ENCODE data around the gene PPM1F. TPM values are rescaled to one million over a fixed set of nuclear protein-coding genes. Genes with fewer than 3 reads are reported as not detected.

The PPM1F gene, protein sequence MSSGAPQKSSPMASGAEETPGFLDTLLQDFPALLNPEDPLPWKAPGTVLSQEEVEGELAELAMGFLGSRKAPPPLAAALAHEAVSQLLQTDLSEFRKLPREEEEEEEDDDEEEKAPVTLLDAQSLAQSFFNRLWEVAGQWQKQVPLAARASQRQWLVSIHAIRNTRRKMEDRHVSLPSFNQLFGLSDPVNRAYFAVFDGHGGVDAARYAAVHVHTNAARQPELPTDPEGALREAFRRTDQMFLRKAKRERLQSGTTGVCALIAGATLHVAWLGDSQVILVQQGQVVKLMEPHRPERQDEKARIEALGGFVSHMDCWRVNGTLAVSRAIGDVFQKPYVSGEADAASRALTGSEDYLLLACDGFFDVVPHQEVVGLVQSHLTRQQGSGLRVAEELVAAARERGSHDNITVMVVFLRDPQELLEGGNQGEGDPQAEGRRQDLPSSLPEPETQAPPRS
- total RNA-seq (2014; rRNA removed; shearing (Covaris generic)): 75.2 and 84.4 TPM in 2 replicates
- 51.7 and 54.0 TPM in 2 replicates for polyA plus RNA-seq (2015; cell fraction: cytosol; rRNA removed)
- polyA plus RNA-seq (2015; cell fraction: nucleus; rRNA removed): 66.6 and 73.5 TPM in 2 replicates

GRCh38 chr22:21952586-21953571 lies at the start of gene PPM1F:
PPM1F (minus strand) TSS chr22:21952848; CDS start chr22:21946048, 6,800 bp downstream.
- peak; percentile 61 for DNase-seq (ENCODE audit: low read depth)

GRCh38 chr22:22001664-22002525 lies 49.2 kb upstream of the PPM1F start:
- no peak for DNase-seq (ENCODE audit: low read depth)

DNA sequence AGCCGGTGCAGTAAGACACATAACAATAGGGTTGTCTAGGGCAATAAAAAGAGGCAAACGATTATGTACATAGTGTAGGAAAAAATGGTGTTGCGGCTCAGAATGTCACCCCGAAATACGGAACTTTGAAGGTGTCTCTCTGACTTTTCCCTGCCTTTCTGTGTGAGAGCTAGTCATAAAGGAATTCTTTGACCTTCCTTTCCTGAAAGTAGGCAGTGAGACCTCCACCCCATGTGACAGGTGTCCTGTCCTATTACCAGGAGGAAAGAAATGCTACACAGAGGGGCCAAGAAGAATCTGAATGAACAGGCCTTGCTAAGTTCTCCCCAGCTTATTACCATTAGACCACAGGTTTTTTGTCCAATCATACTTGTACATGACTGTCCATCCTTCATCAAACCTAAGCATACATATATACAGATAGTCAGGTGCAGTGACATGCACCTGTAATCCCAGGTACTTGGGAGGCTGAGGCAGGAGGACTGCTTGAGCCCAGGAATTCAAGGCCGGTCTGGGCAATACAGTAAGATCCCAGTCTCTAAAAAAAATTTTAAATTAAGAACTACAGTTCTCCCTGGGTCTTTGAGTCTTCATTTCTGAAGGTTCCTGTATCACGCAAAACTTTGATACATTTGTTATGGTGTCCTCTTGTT lies 46.1 kb upstream of the PPM1F start:
- DNase-seq (ENCODE audit: low read depth): no peak

GRCh38 chr22:21996175-21996720 lies 43.6 kb upstream of the PPM1F start:
- DNase-seq (ENCODE audit: low read depth): no peak

- no peak for DNase-seq (ENCODE audit: low read depth)
These were observed 43.0 kb upstream of the PPM1F start for GRCh38 chr22:21995660-21996059.

DNA sequence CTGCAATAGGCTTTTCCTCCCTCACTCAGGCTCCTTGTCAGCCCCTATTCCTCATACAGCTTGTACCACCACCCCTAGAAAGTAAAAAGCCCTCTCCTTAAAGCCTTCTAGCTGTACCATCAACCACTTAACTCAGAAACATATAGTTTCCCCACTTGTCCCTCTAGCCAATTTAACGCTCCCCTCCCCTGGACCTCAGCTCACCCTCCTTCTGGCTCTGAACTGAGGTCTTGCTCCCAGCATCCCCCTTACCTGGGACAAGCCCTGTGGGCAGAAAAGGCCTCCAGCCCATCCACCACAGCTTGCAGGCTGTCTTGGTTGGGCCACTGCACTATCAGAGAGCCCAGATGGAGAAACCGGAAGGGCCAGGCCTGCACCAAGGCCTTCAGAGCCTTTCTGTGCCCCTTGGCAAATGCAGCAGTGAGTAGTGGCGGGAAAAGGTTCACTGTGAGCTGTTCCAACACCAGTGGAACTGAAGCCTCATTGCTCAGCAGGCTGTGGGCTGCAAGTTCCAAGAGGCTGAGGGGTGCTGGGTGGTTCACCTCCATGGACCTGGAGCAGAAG lies 42.3 kb upstream of the PPM1F start:
- DNase-seq (ENCODE audit: low read depth): no peak

GRCh38 chr22:21992593-21993237 lies 40.1 kb upstream of the PPM1F start:
- no peak for DNase-seq (ENCODE audit: low read depth)

DNA sequence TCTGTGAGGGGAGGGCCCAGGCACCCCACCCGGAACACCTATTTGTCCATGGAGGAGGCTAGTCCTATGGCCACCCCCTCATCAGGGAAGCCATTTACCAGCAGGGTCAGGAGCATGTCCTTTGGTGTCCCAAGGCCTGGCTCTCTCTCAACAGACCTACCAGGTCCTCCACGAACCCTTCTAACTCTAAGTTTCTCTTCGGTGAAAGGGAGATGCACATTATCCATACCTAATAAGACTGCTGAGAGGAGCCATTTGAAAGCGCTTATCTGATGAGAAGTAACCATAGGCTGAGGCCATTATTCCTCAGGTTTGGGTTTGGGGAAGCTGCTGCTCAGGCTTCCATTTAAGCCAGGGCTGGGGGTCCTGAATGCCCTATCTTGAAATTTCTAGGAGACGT lies 39.1 kb upstream of the PPM1F start:
- no peak for DNase-seq (ENCODE audit: low read depth)

DNA sequence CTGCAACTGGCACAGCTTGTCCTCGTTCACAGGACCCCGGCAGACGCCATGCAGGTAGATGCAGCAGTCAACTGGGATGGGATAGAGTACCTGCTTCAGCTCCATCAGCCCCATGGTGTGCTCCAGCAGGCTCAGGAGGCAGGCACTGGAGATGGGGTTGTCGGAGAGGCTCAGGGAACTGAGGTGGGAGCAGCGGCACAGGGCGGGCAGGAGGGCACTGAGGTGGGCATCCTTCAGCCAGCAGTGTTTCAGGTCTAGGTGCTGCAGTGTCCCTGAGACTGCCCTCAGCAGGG lies 38.6 kb upstream of the PPM1F start:
- DNase-seq (ENCODE audit: low read depth): no peak

GRCh38 chr22:21990445-21991303 lies 38.0 kb upstream of the PPM1F start:
- no peak for DNase-seq (ENCODE audit: low read depth)

DNA sequence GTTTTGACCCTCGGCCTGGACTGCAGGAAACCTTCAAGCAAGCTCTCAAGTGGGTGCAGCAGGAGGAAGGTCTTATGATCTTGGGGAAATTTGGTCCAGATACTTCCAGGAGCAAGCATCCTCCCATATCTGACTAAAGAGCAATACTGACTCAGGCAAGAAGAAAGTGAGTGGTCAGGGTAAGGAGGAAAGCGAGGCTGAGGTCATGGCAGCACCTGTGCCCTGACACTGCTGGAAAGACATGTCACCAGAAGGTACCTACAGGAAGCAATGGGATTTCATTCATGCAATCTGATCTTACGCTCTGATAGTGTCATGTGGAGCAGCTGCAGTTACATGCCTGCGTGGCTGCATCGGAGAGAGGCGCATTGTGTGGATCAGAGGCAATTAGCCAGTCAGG lies 36.4 kb upstream of the PPM1F start:
- DNase-seq (ENCODE audit: low read depth): no peak

DNA sequence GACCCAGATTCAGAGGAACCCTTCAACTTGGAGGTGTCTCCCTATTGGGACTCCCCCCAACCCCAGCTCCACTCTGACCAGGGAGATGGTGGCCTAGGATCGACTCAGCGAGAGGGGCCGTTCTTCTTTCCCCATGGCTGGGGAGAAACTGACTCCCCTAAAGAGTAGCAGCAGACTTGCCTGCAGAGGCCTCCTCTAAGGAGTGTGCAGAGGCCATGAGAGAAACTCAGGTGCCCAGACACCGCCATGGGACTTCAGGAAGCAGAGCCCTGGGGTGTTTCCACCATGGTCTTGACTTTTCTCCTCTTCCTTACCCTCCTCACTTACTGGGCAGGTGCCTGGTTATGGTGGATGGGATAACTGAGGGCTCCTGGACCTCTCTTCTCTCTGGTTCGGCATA lies 32.6 kb upstream of the PPM1F start:
- DNase-seq (ENCODE audit: low read depth): no peak

DNA sequence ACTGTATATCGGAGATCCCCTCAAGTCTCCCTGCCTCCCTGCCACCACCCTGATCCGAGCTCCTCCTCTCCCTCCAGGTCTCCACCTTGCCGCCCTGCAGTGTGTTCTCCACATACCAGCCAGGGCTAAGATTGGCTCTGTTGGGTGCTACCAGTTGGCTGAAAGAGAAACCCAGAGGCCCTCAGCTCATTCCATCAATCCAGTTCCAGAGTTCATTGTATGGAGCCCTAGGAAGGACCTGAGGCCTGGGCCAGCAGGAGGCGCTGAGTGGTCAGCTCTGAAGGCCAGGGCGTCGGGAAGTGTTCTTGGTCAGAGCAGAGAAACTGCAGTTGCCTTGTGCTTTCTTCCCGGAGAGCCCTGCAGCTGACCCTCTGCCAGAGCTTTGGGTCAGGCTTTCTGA lies 32.1 kb upstream of the PPM1F start:
- peak; percentile 42 for DNase-seq (ENCODE audit: low read depth)

DNA sequence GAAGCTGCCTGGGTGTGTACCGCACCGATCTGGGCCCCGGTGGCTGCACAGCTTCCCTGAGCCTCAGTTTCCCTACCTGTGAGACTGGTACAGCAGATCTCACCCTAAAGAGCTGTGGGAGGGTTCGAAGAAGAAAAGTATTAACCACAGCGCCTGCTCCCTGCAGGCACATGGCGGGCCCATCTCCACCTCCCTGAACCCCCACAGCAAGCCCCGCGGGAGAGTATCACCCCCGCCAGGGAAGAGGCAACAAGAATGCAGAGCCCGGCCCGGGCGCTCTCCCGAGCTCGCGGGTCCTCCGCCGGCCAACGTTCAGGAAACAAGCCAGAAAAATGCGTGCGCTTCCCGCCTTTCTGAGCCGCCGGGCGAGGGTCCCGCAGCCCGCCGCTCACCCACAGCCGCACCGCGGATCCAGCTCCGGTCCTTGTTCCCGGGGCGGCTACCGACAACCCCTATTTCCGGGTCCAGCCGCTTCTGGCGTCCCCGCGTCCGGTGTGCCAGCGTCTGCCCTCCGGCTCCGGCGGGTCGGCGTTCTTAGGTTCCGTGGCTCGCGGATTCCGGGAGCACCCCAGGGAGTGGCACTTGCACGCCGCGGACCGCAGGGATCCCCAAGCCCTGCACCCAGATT lies 29.8 kb upstream of the PPM1F start, which contains the start of gene TOP3B:
Gene TOP3B, minus strand, starts transcription at position 450 of the 628 bp plus-strand sequence. CDS start 7,078 bp downstream, outside the sequence.
- peak; percentile 58 for DNase-seq (ENCODE audit: low read depth)

DNA sequence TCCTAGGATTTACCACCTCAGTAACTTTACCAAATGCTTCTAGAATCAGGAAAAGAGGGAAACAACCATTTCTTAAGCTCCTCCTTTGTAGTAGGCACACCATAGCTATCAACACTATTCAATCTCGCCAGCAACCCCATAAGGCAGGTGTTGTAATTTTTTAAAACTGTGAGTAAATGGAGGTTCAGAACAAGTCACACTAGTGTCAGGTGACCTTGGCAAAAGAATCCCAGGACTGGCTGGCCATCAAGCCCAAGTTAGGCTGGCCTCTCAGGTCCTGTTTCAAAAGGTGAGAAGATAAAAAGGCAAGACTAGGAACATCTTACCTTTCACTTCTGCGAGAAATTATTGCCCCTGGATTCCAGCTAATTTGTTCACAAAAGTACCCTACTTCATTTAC lies 29.2 kb upstream of the PPM1F start:
- no peak for DNase-seq (ENCODE audit: low read depth)

GRCh38 chr22:21980547-21980946 lies 27.9 kb upstream of the PPM1F start:
- no peak for DNase-seq (ENCODE audit: low read depth)

GRCh38 chr22:21978564-21979386 lies 26.1 kb upstream of the PPM1F start:
- no peak for DNase-seq (ENCODE audit: low read depth)
